ENCODE data around the gene TMC8.

The TMC8 gene

GRCh38 chr17:78144147-78144719, 13.7 kb downstream of the TMC8 start:
- no peak overlapping the region for H3K4me3 ChIP-seq (ENCODE audit: low read length, poor library complexity, severe bottlenecking)
- no peaks in the 10 kb centered on the region for H3K9me2 ChIP-seq (replicated peaks; ENCODE audit: low read depth, low read length)
- H3K9ac ChIP-seq (ENCODE audit: low read depth, low read length, poor library complexity, severe bottlenecking): no peak overlapping the region
- no peaks in the 10 kb centered on the region for H3K4me1 ChIP-seq (ENCODE audit: insufficient read depth, low read length, poor library complexity, severe bottlenecking)
- no peaks in the 10 kb centered on the region for H3K79me2 ChIP-seq (ENCODE audit: insufficient read depth, low read length)
- peaks cover 3% of the 10 kb centered on the region for H4K20me1 ChIP-seq (ENCODE audit: insufficient read depth, low read length, poor library complexity, severe bottlenecking)
- H3K9me3 ChIP-seq (ENCODE audit: insufficient read depth, low read depth, low read length): no peaks in the 10 kb centered on the region
- no peaks in the 10 kb centered on the region for H3K36me3 ChIP-seq (ENCODE audit: insufficient read depth, low read length)
- H3K27me3 ChIP-seq (ENCODE audit: insufficient read depth, low read length, poor library complexity, severe bottlenecking): no peaks in the 10 kb centered on the region
- no peak for TF ChIP-seq CTCF (conservative IDR thresholded peaks at IDR 0.05; ENCODE audit: low read length)
- no peak for TF ChIP-seq EZH2phosphoT487 (IDR thresholded peaks at IDR 0.05; ENCODE audit: borderline replicate concordance)
- no peak overlapping the region for H3K4me2 ChIP-seq (ENCODE audit: low read depth, low read length, poor library complexity, severe bottlenecking)
- H3F3A ChIP-seq (ENCODE audit: low read depth): peaks cover 3% of the 10 kb centered on the region; the same call in 1 of the 2 replicates
- no peak overlapping the region for H2AFZ ChIP-seq (ENCODE audit: low read length)

GRCh38 chr17:78144736-78145641, 14.4 kb downstream of the TMC8 start:
- H2AFZ ChIP-seq (ENCODE audit: low read length): no peak overlapping the region
- peaks cover 2% of the 10 kb centered on the region; the same call in 1 of the 2 replicates for H3F3A ChIP-seq (ENCODE audit: low read depth)
- H3K36me3 ChIP-seq (ENCODE audit: insufficient read depth, low read length): no peaks in the 10 kb centered on the region
- no peak overlapping the region for H3K9ac ChIP-seq (ENCODE audit: low read depth, low read length, poor library complexity, severe bottlenecking)
- no peaks in the 10 kb centered on the region for H3K79me2 ChIP-seq (ENCODE audit: insufficient read depth, low read length)
- H3K4me3 ChIP-seq (ENCODE audit: low read length, poor library complexity, severe bottlenecking): no peak overlapping the region
- peaks cover 3% of the 10 kb centered on the region for H4K20me1 ChIP-seq (ENCODE audit: insufficient read depth, low read length, poor library complexity, severe bottlenecking)
- no peak overlapping the region for H3K4me2 ChIP-seq (ENCODE audit: low read depth, low read length, poor library complexity, severe bottlenecking)
- H3K9me2 ChIP-seq (replicated peaks; ENCODE audit: low read depth, low read length): no peaks in the 10 kb centered on the region
- no peaks in the 10 kb centered on the region for H3K4me1 ChIP-seq (ENCODE audit: insufficient read depth, low read length, poor library complexity, severe bottlenecking)
- TF ChIP-seq CTCF (conservative IDR thresholded peaks at IDR 0.05; ENCODE audit: low read length) (no peak), EZH2phosphoT487 (IDR thresholded peaks at IDR 0.05; ENCODE audit: borderline replicate concordance) (no peak)
- H3K27me3 ChIP-seq (ENCODE audit: insufficient read depth, low read length, poor library complexity, severe bottlenecking): no peaks in the 10 kb centered on the region
- no peaks in the 10 kb centered on the region for H3K9me3 ChIP-seq (ENCODE audit: insufficient read depth, low read depth, low read length)

- H2AFZ ChIP-seq (ENCODE audit: low read length): no peak overlapping the region
- H3K4me2 ChIP-seq (ENCODE audit: low read depth, low read length, poor library complexity, severe bottlenecking): no peak overlapping the region
- no peaks in the 10 kb centered on the region for H3K36me3 ChIP-seq (ENCODE audit: insufficient read depth, low read length)
- H3K4me1 ChIP-seq (ENCODE audit: insufficient read depth, low read length, poor library complexity, severe bottlenecking): no peaks in the 10 kb centered on the region
- H3K79me2 ChIP-seq (ENCODE audit: insufficient read depth, low read length): no peaks in the 10 kb centered on the region
- peaks cover 3% of the 10 kb centered on the region for H4K20me1 ChIP-seq (ENCODE audit: insufficient read depth, low read length, poor library complexity, severe bottlenecking)
- H3F3A ChIP-seq (ENCODE audit: low read depth): no peaks in the 10 kb centered on the region
- H3K9me2 ChIP-seq (replicated peaks; ENCODE audit: low read depth, low read length): no peaks in the 10 kb centered on the region
- H3K4me3 ChIP-seq (ENCODE audit: low read length, poor library complexity, severe bottlenecking): no peak overlapping the region
- no peak for TF ChIP-seq CTCF (conservative IDR thresholded peaks at IDR 0.05; ENCODE audit: low read length)
- H3K27me3 ChIP-seq (ENCODE audit: insufficient read depth, low read length, poor library complexity, severe bottlenecking): no peaks in the 10 kb centered on the region
- H3K9me3 ChIP-seq (ENCODE audit: insufficient read depth, low read depth, low read length): no peaks in the 10 kb centered on the region
- H3K9ac ChIP-seq (ENCODE audit: low read depth, low read length, poor library complexity, severe bottlenecking): no peak overlapping the region
These were observed 15.9 kb downstream of the TMC8 start for GRCh38 chr17:78146471-78146869.

Measured in Loucy (cell line).